ENCODE results near the gene ZBTB12. TPM values are rescaled to one million over a fixed set of nuclear protein-coding genes. Genes with fewer than 3 reads are reported as not detected.
A peak's percentile ranks its signal among the peaks of the same experiment; 100 is the strongest.

Gene ZBTB12, protein sequence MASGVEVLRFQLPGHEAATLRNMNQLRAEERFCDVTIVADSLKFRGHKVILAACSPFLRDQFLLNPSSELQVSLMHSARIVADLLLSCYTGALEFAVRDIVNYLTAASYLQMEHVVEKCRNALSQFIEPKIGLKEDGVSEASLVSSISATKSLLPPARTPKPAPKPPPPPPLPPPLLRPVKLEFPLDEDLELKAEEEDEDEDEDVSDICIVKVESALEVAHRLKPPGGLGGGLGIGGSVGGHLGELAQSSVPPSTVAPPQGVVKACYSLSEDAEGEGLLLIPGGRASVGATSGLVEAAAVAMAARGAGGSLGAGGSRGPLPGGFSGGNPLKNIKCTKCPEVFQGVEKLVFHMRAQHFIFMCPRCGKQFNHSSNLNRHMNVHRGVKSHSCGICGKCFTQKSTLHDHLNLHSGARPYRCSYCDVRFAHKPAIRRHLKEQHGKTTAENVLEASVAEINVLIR
- 1 to 10 TPM; 3.8 to 4.1 TPM for total RNA-seq

DNA sequence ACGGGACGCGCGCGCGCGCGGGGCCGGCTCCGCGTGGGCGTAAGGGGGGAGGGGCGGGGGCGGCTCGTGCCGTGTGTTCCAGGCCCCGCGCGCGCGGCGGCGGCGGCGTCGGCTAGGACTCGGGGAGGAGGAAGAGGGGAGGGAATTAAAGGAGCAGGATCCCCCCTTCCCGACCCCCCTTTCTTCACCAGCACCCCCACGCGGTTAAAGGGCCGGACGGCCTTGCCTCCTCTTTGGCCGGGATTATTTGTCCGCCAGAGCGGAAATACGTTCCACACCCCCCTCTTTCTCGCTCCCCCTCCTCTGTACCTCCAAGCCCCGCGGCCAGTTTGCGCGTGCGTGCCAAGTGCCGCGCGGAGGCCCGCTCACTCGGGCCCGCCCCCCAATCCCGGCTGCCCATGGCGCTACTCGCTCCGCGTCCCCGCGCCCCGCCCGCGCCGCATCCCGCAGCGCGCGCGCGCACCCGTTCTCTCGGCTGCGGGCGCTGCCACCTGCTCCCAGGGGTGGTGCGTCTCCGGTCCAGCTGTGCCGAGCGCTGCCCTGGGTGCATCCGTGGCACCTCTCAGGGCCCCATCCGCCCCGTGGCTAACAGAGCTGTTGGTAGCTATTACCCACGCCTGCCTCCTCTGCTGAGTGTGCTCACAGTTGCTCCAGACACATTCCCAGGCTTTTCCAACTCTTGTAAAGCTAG lies at the start of gene ZBTB12:
TSS of gene ZBTB12 (minus strand) at position 134 of the 691 bp plus-strand sequence. CDS start 781 bp downstream, outside the sequence.
- Histone ChIP-seq H3K27me3 (replicated peaks; ENCODE audit: insufficient read depth) (no peaks in the 10 kb centered on the region), H3K27ac (peak within 1 kb of the TSS; percentile 82 to 90), H3K36me3 (no peaks in the 10 kb centered on the region), H3K4me3 (peak within 1 kb of the TSS; percentile 59 to 68), H3K4me1 (replicated peaks) (peaks cover 5% of the 10 kb centered on the region), H3K9me3 (no peaks in the 10 kb centered on the region)
- TF ChIP-seq, protein P1, sequence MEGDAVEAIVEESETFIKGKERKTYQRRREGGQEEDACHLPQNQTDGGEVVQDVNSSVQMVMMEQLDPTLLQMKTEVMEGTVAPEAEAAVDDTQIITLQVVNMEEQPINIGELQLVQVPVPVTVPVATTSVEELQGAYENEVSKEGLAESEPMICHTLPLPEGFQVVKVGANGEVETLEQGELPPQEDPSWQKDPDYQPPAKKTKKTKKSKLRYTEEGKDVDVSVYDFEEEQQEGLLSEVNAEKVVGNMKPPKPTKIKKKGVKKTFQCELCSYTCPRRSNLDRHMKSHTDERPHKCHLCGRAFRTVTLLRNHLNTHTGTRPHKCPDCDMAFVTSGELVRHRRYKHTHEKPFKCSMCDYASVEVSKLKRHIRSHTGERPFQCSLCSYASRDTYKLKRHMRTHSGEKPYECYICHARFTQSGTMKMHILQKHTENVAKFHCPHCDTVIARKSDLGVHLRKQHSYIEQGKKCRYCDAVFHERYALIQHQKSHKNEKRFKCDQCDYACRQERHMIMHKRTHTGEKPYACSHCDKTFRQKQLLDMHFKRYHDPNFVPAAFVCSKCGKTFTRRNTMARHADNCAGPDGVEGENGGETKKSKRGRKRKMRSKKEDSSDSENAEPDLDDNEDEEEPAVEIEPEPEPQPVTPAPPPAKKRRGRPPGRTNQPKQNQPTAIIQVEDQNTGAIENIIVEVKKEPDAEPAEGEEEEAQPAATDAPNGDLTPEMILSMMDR (IDR thresholded peaks at IDR 0.05): peak in 2 of 4 experiments; percentile 17 to 21
- peak; percentile 56 for TF ChIP-seq POLR2AphosphoS5 (IDR thresholded peaks at IDR 0.05)
- TF ChIP-seq POLR2A (IDR thresholded peaks at IDR 0.05): peak; percentile 57
- peak; percentile 92 for DNase-seq (ENCODE audit: low spot score)
- under 1% methylated on average over 75 of the region's 77 CpGs for WGBS
- intact Hi-C loops (cut with DNase I): loop anchor here (2.0 to 10.0 kb wide), 3 partner anchors 49 to 253 kb away; partner anchors contain the start of genes NELFE, PPT2, PRRT1 and SKIC2

DNA sequence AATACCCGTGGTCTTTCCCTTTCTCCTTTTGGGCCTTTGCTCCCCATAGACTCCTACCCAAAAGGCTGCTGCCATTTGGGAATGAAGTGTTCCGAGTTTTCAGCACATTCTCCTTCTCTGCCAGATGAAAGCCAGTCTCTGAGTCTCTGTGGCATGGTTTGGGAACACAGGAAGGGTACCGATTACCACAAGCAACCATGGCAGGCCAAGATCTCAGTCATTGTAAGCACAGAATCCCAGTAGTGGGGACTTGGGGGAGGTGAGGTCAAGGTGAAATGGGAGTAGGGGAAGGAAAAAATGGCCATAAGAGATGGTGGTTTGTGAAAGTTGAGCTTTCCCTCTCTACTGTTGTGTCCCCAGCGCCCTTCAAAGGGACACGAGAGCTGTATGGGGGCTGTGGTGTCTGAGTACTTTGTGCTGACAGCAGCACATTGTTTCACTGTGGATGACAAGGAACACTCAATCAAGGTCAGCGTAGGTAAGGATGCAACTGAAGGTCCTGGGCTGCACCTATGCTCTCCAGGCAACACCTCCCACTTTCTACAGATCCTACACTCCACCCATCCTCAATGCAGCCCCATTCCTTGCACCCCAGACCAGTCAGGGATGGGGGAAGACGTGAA lies 48.2 kb upstream of the ZBTB12 start:
- H3K36me3 ChIP-seq: peaks cover 6 to 14% of the 10 kb centered on the region in 2 donors
- H3K27me3 ChIP-seq (replicated peaks; ENCODE audit: insufficient read depth): no peaks in the 10 kb centered on the region
- WGBS: 87% methylated on average over 7 of the region's 7 CpGs
- H3K9me3 ChIP-seq: no peaks in the 10 kb centered on the region
- H3K4me3 ChIP-seq: no peak overlapping the region
- DNase-seq (ENCODE audit: low spot score): no peak
- no peak overlapping the region for H3K27ac ChIP-seq
- intact Hi-C loops (cut with DNase I): loop anchor here (2.0 to 5.0 kb wide), 2 partner anchors 47 to 268 kb away; partner anchors contain the start of genes LY6G5C and ZBTB12
- TF ChIP-seq, protein P1 (IDR thresholded peaks at IDR 0.05): no peak
- no peak for TF ChIP-seq POLR2A (IDR thresholded peaks at IDR 0.05)
- peaks cover 11% of the 10 kb centered on the region for H3K4me1 ChIP-seq (replicated peaks)

DNA sequence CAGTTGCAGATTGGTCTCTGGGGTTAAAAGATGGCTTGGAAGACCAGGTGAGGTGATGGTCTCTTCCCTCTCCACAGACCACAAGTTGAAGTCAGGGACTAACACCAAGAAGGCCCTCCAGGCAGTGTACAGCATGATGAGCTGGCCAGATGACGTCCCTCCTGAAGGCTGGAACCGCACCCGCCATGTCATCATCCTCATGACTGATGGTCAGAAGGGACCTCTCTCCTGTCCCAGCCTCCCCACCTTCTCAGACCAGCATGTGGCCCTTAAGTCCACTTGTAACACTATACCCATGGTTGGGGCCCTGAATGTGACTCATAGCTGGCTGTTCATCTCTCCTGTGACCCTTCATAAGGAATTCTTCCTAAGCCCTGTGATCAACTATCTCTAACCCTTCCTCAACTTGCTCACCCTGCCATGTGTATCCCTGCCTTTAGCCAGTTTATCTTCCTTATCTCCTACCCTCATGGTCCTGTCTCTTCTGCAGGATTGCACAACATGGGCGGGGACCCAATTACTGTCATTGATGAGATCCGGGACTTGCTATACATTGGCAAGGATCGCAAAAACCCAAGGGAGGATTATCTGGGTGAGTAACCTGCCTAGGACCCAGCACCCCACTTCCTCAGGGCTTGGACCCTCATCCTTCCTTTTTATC lies 47.0 kb upstream of the ZBTB12 start:
- intact Hi-C loops (cut with DNase I): loop anchor here (5.0 kb wide), 1 partner anchor 267 kb away; the partner anchor contains the start of gene LY6G5C
- peaks cover 3 to 10% of the 10 kb centered on the region in 2 donors for H3K36me3 ChIP-seq

DNA sequence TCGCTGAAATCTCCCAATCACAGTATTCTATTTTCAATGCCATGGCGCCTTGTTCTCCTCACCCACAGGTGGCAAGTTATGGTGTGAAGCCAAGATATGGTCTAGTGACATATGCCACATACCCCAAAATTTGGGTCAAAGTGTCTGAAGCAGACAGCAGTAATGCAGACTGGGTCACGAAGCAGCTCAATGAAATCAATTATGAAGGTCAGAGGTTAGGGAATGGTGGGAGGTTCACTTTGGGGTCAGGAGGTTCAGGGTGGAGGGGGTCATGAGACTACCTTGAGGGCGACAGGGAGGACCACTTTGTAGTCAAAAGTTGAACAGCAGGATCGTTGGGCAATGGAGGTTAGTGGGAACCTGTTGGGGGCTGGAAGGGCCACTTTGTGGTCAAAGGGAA lies 46.4 kb upstream of the ZBTB12 start:
- DNase-seq (ENCODE audit: low spot score): no peak
- Histone ChIP-seq H3K27me3 (replicated peaks; ENCODE audit: insufficient read depth) (no peaks in the 10 kb centered on the region), H3K4me1 (replicated peaks) (peaks cover 13% of the 10 kb centered on the region), H3K27ac (no peak overlapping the region), H3K4me3 (no peak overlapping the region), H3K9me3 (no peaks in the 10 kb centered on the region), H3K36me3 (peaks cover 0 to 5% of the 10 kb centered on the region in 2 donors)
- TF ChIP-seq POLR2AphosphoS5 (IDR thresholded peaks at IDR 0.05) (no peak), POLR2A (IDR thresholded peaks at IDR 0.05) (no peak)
- TF ChIP-seq, protein P1 (IDR thresholded peaks at IDR 0.05): no peak
- WGBS: 75% methylated on average over 5 of the region's 5 CpGs
- intact Hi-C loops (cut with DNase I): loop anchor here (5.0 kb wide), 1 partner anchor 266 kb away; the partner anchor contains the start of gene LY6G5C

More for the DNA sequence above, 47.0 kb upstream of the ZBTB12 start:
- H3K4me1 ChIP-seq (replicated peaks): peaks cover 13% of the 10 kb centered on the region
- no peaks in the 10 kb centered on the region for H3K9me3 ChIP-seq
- WGBS: 82% methylated on average over 6 of the region's 6 CpGs
- no peak for TF ChIP-seq POLR2A (IDR thresholded peaks at IDR 0.05)
- TF ChIP-seq, protein P1 (IDR thresholded peaks at IDR 0.05): no peak
- TF ChIP-seq POLR2AphosphoS5 (IDR thresholded peaks at IDR 0.05): no peak
- H3K27ac ChIP-seq: no peak overlapping the region
- no peak for DNase-seq (ENCODE audit: low spot score)
- no peak overlapping the region for H3K4me3 ChIP-seq
- H3K27me3 ChIP-seq (replicated peaks; ENCODE audit: insufficient read depth): no peaks in the 10 kb centered on the region

All from prostate gland (tissue), 2 donors.